Transverse colon (tissue), 4 donors: ENCODE measurements around the gene SH2B3.

Experiments
- POLR2A ChIP-seq: fragments of 450-650 bp; IDR thresholded peaks from one replicate; pipeline ENCODE4 v1.6.1; 2016; ENCODE audit warnings: antibody characterized with exemption, mild to moderate bottlenecking, moderate library complexity
- POLR2AphosphoS5 ChIP-seq, 3 donors: sonication (generic); formaldehyde crosslinking; IDR thresholded peaks; one replicate each; pipeline ENCODE4 v1.6.1; 2016; ENCODE audit warnings: antibody characterized with exemption in 3 of 3
- TF ChIP-seq, protein P1 (sequence below), 5 experiments: fragments of 200-600 bp in 3 of 5; fragments of 450-650 bp in 2 of 5; sonication (generic) in 3 of 5; IDR thresholded peaks; 1 replicate in 2 of 5; 2 replicates in 3 of 5; pipeline ENCODE4 v1.5.1; 2016 to 2017; ENCODE audit warnings: antibody characterized with exemption in 5 of 5, inconsistent platforms in 3 of 5, mild to moderate bottlenecking in 2 of 5, moderate library complexity in 1 of 5

DNA sequence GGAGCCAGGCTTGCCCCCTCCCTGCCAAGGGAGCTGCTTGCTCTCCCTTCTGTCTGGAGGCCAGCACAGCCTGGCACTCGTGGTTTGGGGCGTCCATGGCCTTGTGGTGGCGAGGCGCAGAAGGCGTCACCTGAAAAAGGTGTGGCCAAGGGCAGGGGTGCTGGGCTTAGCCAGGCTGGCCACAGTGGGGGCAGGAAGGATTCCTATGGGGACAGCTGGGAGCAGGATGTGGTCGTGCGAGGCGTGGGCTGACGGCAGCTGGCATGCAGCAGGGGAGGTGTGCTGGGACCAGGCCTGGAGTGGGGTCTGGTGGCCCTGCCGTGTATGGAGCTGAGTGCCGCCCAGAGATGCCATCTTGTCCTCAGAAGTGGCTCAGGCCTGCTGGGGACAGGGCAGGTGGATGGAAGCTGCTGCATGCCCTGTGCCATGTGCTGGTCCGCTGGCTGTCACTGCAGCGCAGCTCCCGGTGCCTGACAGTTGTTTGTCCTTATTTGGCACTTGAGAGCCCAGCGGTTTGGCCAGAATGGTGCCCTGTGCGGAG, 30.0 kb downstream of the SH2B3 start:
- TF ChIP-seq, protein P1, sequence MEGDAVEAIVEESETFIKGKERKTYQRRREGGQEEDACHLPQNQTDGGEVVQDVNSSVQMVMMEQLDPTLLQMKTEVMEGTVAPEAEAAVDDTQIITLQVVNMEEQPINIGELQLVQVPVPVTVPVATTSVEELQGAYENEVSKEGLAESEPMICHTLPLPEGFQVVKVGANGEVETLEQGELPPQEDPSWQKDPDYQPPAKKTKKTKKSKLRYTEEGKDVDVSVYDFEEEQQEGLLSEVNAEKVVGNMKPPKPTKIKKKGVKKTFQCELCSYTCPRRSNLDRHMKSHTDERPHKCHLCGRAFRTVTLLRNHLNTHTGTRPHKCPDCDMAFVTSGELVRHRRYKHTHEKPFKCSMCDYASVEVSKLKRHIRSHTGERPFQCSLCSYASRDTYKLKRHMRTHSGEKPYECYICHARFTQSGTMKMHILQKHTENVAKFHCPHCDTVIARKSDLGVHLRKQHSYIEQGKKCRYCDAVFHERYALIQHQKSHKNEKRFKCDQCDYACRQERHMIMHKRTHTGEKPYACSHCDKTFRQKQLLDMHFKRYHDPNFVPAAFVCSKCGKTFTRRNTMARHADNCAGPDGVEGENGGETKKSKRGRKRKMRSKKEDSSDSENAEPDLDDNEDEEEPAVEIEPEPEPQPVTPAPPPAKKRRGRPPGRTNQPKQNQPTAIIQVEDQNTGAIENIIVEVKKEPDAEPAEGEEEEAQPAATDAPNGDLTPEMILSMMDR (IDR thresholded peaks at IDR 0.05) = no peak
- no peak for TF ChIP-seq POLR2A
- no peak for TF ChIP-seq POLR2AphosphoS5 (IDR thresholded peaks at IDR 0.05)
